Hepatocyte (in vitro differentiated cells): ENCODE measurements around the gene C5orf47.

Experiments used
- CTCF ChIP-seq: fragments of 200-600 bp; sonication (generic); IDR thresholded peaks from 2 replicates; pipeline ENCODE4 v1.5.1; 2016; ENCODE audit warnings: antibody characterized with exemption, mild to moderate bottlenecking; ENCODE audit not compliant: poor library complexity
- EZH2 ChIP-seq: fragments of 200-600 bp; sonication (generic); IDR thresholded peaks from 2 replicates; pipeline ENCODE4 v1.6.1; 2016; ENCODE audit warnings: antibody characterized with exemption, mild to moderate bottlenecking, borderline replicate concordance

- TF ChIP-seq EZH2 (no peak), CTCF (no peak)
These were observed 63.7 kb downstream of the C5orf47 start for GRCh38 chr5:174052636-174053035.
